ENCODE results near the gene WDFY4.

DNA sequence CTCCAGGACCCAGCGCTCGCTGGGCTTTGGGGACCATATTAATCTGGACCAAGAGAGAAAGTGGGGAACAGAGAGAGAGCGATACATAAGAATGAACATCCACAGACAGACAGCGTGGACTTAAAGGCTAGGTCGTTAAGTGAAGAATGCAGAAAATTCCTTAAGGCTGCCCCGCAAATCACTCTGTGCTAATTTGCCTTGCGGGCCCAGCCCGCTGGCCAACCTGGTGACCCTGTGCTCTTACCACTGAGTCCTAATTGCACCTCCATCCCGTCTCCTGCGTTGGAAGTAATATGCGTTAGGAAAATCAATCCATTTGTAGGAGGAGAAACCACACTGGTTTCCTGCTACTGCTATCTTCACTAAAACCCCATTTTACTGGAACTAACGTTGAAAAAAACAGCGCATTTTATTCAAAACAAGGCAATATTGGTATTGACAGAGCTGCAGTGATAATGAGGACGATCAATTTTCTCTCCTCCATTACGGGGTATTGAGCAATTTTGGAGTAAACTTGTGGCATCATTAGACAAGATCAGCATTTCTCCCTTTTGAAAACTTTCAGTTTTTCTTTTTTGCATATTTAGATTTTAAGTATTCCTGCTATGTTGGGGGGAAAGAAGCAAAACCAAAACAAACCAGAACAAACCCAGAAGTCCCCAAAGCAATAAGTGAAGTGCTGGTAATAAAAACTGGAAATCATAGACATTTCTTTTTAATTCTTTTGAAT is 85.2 kb downstream of the WDFY4 start:
- TF ChIP-seq EP300 (IDR thresholded peaks at IDR 0.05; ENCODE audit: borderline replicate concordance) (no peak), FOXM1 (IDR thresholded peaks at IDR 0.05; ENCODE audit: borderline replicate concordance, low read depth) (no peak), TEAD4 (IDR thresholded peaks at IDR 0.05) (no peak), TAF1 (IDR thresholded peaks at IDR 0.05; ENCODE audit: low read depth) (no peak), RAD21 (IDR thresholded peaks at IDR 0.05; ENCODE audit: low read depth) (no peak)
- TF ChIP-seq, protein P1, sequence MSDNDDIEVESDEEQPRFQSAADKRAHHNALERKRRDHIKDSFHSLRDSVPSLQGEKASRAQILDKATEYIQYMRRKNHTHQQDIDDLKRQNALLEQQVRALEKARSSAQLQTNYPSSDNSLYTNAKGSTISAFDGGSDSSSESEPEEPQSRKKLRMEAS (IDR thresholded peaks at IDR 0.05), result no peak

All from Ishikawa (cell line).